Astrocyte of the cerebellum (primary cell): Measurements from ENCODE around the gene CLDN4.

Experiments
- DNase-seq: peaks from one replicate; pipeline ENCODE4 v3.0.0-alpha.2; 2011; ENCODE audit warnings: low read depth
- H3K4me3 ChIP-seq: 2 replicates; pipeline ENCODE4 v1.5.1; 2011; ENCODE audit warnings: mild to moderate bottlenecking, low read depth, low read length, moderate library complexity
- CTCF ChIP-seq: IDR thresholded peaks from 2 replicates; pipeline ENCODE4 v1.5.1; 2012; ENCODE audit warnings: low read length, low read depth, moderate library complexity, mild to moderate bottlenecking; ENCODE audit errors: missing control alignments
- in situ Hi-C: cut with HindIII; loops from 2 replicates; pipeline ENCODE4 v1.10.0; 2017; ENCODE audit warnings: low sequenced_read_pairs

The CLDN4 gene

DNA sequence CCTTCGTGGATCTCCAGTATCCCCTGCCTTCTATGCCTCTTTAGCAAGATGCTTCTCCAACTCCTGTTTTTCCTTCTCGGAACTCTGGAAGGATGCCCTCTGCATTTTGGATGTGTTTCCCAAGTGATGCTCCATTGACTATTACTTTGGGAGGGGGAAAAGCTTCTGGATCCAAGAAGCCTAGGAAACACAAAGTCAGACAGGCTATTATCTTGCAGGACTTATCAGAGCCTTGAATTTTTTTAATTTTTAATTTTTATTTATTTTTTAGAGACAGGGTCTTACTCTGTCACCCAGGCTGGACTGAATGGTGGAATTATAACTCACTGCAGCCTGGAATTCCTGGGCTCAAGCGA, 51.2 kb downstream of the CLDN4 start:
- no peak for DNase-seq
- H3K4me3 ChIP-seq: no peak overlapping the region
- TF ChIP-seq CTCF: no peak
- in situ Hi-C loops: no loop called here
